PC-9 (cell line): Measurements from ENCODE around the gene AHNAK. TPM values are rescaled to one million over a fixed set of nuclear protein-coding genes. Genes with fewer than 3 reads are reported as not detected.
"Not testable (repeated sequence)": the region's sequence is repeated elsewhere in the genome, so short reads cannot be mapped to it uniquely, and the experiment has no call there.

Source experiments
- BruUV-seq: library from RNA; stranded (reverse); fragments of 400-500 nt; replicated peaks from 2 replicates; lab custom pipeline; 2021; lab: Mats Ljungman, UMichigan
- CTCF ChIA-PET: fragments of 300-600 bp; sonication (Branson Sonifier 250); formaldehyde crosslinking; loops from one replicate; lab custom pipeline; 2022; ENCODE audit warnings: antibody characterized with exemption; lab: Charles Lee
- POLR2A ChIA-PET: fragments of 300-600 bp; sonication (Branson Sonifier 250); formaldehyde crosslinking; loops from one replicate; lab custom pipeline; 2022; ENCODE audit warnings: antibody characterized with exemption; ENCODE audit not compliant: unreplicated experiment; lab: Charles Lee
- DNase-seq, 2 experiments: peaks; one replicate each; pipeline versions ENCODE4 v3.0.0 to v3.0.0-alpha.2; 2015 to 2022; ENCODE audit warnings: mixed read lengths in 1 of 2
- H2AFZ ChIP-seq: fragments of 200-600 bp; sonication (generic); 2 replicates; pipeline ENCODE4 v1.8.1; 2017; ENCODE audit warnings: antibody characterized with exemption
- H3F3A ChIP-seq: fragments of 200-600 bp; sonication (generic); 2 replicates; pipeline ENCODE4 v1.8.1; 2017; ENCODE audit warnings: antibody characterized with exemption, mild to moderate bottlenecking, low read depth; ENCODE audit not compliant: insufficient read depth
- H3K27ac ChIP-seq: fragments of 200-600 bp; sonication (generic); 2 replicates; pipeline ENCODE4 v1.6.1; 2016; ENCODE audit warnings: mixed run types
- H3K27me3 ChIP-seq: fragments of 200-600 bp; sonication (generic); 2 replicates; pipeline ENCODE4 v1.6.1; 2016; ENCODE audit warnings: low read depth, mixed run types; ENCODE audit not compliant: insufficient read depth
- H3K36me3 ChIP-seq: fragments of 200-600 bp; sonication (generic); 2 replicates; pipeline ENCODE4 v1.6.1; 2016; ENCODE audit warnings: low read depth, mixed run types
- H3K4me1 ChIP-seq: fragments of 200-600 bp; sonication (generic); replicated peaks from 2 replicates; pipeline ENCODE4 v1.6.1; 2016; ENCODE audit warnings: mixed run types; ENCODE audit not compliant: insufficient read depth
- H3K4me2 ChIP-seq: fragments of 200-600 bp; sonication (generic); 2 replicates; pipeline ENCODE4 v1.6.1; 2017; ENCODE audit warnings: mixed run types
- H3K4me3 ChIP-seq: fragments of 200-600 bp; sonication (generic); 2 replicates; pipeline ENCODE4 v1.6.1; 2016; ENCODE audit warnings: mixed run types
- H3K79me2 ChIP-seq: fragments of 200-600 bp; sonication (generic); 2 replicates; pipeline ENCODE4 v1.6.1; 2017; ENCODE audit warnings: low read depth, mixed run types
- H3K9me2 ChIP-seq: fragments of 200-600 bp; sonication (generic); 2 replicates; pipeline ENCODE4 v1.8.1; 2017; ENCODE audit warnings: mild to moderate bottlenecking; ENCODE audit not compliant: insufficient read depth
- H3K9me3 ChIP-seq: fragments of 200-600 bp; sonication (generic); 2 replicates; pipeline ENCODE4 v1.8.1; 2016; ENCODE audit warnings: low read depth; ENCODE audit not compliant: insufficient read depth
- H4K20me1 ChIP-seq: fragments of 200-600 bp; sonication (generic); 2 replicates; pipeline ENCODE4 v1.8.1; 2017; ENCODE audit not compliant: insufficient read depth
- EZH2 ChIP-seq: fragments of 200-600 bp; sonication (generic); IDR thresholded peaks from 2 replicates; pipeline ENCODE4 v1.8.0; 2017; ENCODE audit warnings: antibody characterized with exemption, low read depth
- intact Hi-C: fragments of 100-400 bp; cut with micrococcal nuclease; formaldehyde crosslinking; loops from one replicate; pipeline ENCODE4 v1.10.0; 2022; ENCODE audit not compliant: unreplicated experiment
- total RNA-seq: library from RNA; stranded (reverse); gene quantifications from 2 replicates; pipeline ENCODE4 v1.2.3, GENCODE V29; 2021
- TF ChIP-seq, protein P1 (sequence below): fragments of 200-600 bp; sonication (generic); conservative IDR thresholded peaks from 2 replicates; pipeline ENCODE4 v1.6.1; 2017; ENCODE audit warnings: mixed run types, antibody characterized with exemption, mild to moderate bottlenecking, moderate library complexity

AHNAK gene
- total RNA-seq, 1 experiment from 2014 or later = 632 TPM

DNA sequence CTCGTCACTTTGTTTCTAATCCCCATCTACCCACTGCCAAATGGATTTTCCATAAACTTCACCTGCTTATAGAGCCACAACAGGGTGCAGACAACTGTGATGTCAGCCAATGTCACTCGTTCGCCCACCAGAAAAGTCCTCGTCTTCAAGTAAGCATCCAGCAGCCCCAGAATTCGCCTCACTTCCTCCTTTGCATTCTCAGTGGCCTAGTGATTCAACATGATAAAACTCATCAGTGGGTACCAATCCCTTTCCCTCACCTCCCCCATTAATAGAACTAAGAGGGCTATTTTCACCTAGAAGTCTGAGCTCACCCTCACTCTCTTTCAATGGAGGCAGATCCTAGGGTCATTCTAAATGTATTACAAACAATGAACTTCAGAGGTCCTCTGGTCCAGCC is 24.3 kb upstream of the AHNAK start:
- Histone ChIP-seq H3K27ac (0 out of 2 replicates have a peak overlapping the region, but pooled peaks have one; percentile 86), H3F3A (peaks cover 81% of the 10 kb centered on the region), H3K4me2 (peak overlapping the region; percentile 93; the same call in 1 of the 2 replicates), H4K20me1 (peaks cover 68% of the 10 kb centered on the region), H3K4me1 (peaks cover 47% of the 10 kb centered on the region), H3K79me2 (peaks cover 93% of the 10 kb centered on the region), H3K36me3 (peaks cover 67% of the 10 kb centered on the region)
- H2AFZ ChIP-seq, DNase-seq, H3K9me2 ChIP-seq, H3K4me3 ChIP-seq, BruUV-seq, H3K9me3 ChIP-seq, POLR2A ChIA-PET, H3K27me3 ChIP-seq: not testable (repeated sequence)
- CTCF ChIA-PET = interaction anchor here (1.9 kb wide), 1 partner anchor 10 kb away, joined by 5 read pairs; no protein-coding TSS in a partner anchor
- intact Hi-C loops = loop anchor here (5.0 kb wide), 1 partner anchor 41 kb away; the partner anchor contains the start of genes EML3 and ROM1

DNA sequence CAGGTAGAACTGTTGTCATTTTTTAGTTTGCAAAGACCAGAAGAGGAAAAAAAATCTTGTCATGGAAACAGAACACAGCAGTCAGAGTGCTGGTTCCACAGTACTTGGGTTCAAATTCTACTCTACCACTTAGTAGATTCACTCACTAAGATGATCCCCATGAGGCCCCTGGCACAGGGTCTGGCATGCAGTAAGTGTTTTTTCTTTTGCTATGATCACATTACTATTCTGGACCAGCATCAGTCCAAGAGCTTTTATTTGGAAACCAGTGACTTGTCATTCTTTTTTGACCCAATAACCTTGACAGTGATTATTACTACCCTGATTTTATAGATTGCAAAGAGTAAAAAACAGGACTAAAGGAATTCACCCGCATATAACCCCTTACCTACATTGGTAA is 23.0 kb upstream of the AHNAK start:
- Histone ChIP-seq H3K27ac (peak overlapping the region; percentile 2; the same call in 1 of the 2 replicates), H3K4me3 (no peak overlapping the region), H3K9me2 (no peaks in the 10 kb centered on the region), H2AFZ (no peak overlapping the region), H3K9me3 (no peaks in the 10 kb centered on the region), H4K20me1 (peaks cover 81% of the 10 kb centered on the region), H3K4me1 (peaks cover 45% of the 10 kb centered on the region), H3K36me3 (peaks cover 79% of the 10 kb centered on the region), H3K4me2 (no peak overlapping the region), H3F3A (peaks cover 94% of the 10 kb centered on the region), H3K27me3 (no peaks in the 10 kb centered on the region), H3K79me2 (peaks cover 95% of the 10 kb centered on the region)
- intact Hi-C loops = loop anchor here (5.0 kb wide), 1 partner anchor 43 kb away; the partner anchor contains the start of genes EML3 and ROM1
- ChIA-PET CTCF (interaction anchor here (1.9 kb wide), 1 partner anchor 9 kb away, joined by 5 read pairs; no protein-coding TSS in a partner anchor), POLR2A (interaction anchor here (0.6 to 0.9 kb wide), 2 partner anchors 23 to 25 kb away, joined by 3 to 36 read pairs; no protein-coding TSS in a partner anchor)
- TF ChIP-seq, protein P1, sequence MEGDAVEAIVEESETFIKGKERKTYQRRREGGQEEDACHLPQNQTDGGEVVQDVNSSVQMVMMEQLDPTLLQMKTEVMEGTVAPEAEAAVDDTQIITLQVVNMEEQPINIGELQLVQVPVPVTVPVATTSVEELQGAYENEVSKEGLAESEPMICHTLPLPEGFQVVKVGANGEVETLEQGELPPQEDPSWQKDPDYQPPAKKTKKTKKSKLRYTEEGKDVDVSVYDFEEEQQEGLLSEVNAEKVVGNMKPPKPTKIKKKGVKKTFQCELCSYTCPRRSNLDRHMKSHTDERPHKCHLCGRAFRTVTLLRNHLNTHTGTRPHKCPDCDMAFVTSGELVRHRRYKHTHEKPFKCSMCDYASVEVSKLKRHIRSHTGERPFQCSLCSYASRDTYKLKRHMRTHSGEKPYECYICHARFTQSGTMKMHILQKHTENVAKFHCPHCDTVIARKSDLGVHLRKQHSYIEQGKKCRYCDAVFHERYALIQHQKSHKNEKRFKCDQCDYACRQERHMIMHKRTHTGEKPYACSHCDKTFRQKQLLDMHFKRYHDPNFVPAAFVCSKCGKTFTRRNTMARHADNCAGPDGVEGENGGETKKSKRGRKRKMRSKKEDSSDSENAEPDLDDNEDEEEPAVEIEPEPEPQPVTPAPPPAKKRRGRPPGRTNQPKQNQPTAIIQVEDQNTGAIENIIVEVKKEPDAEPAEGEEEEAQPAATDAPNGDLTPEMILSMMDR = no peak
- TF ChIP-seq EZH2 = no peak
- DNase-seq = no peak
- no TSS peak for BruUV-seq

DNA sequence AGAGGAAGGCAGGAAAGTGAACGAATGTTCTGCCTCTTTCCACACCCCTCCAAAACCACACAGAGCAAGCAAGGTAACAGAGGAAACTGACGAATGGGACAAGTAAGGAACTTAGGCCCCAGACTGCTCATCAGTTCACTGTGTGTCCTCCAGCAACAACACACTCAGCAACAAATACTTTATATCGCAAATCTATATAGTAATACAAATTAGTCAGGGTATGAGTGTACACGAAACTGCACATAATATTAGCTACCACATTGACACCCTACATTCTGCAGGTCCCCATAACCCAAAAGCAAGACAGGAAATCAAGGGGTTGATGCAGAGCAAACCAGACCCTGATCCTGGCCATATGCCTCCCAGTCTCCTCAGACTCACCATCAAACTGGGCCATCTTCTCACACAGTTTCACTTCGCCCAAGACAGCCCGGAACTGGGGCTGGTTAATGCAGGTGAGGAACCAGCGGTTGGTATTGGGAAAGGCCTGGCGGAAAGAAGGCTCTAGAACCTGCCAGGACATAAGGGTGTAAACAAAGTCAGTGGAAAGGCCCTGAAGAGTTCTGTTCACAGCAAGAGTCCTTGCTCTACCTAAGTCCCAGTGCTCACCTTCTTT is 20.5 kb upstream of the AHNAK start:
- Histone ChIP-seq H3F3A (peaks cover 99% of the 10 kb centered on the region), H3K9me2 (no peaks in the 10 kb centered on the region), H4K20me1 (peaks cover 94% of the 10 kb centered on the region), H3K27me3 (no peaks in the 10 kb centered on the region), H3K4me1 (peaks cover 48% of the 10 kb centered on the region), H3K4me2 (no peak overlapping the region), H2AFZ (no peak overlapping the region), H3K79me2 (peaks cover 92% of the 10 kb centered on the region), H3K27ac (no peak overlapping the region), H3K9me3 (no peaks in the 10 kb centered on the region), H3K4me3 (no peak overlapping the region), H3K36me3 (peaks cover 80% of the 10 kb centered on the region)
- intact Hi-C loops = no loop called here
- ChIA-PET POLR2A (no interaction called here), CTCF (no interaction called here)
- TF ChIP-seq, protein P1 = no peak
- TF ChIP-seq EZH2 = no peak
- BruUV-seq = no TSS peak
- no peak for DNase-seq
